OCI-LY3 (cell line): ENCODE results near the gene KBTBD13.
"Not testable (repeated sequence)": the region's sequence is repeated elsewhere in the genome, so short reads cannot be mapped to it uniquely, and the experiment has no call there.

Source experiments
- H2AFZ ChIP-seq: fragments of 200-600, 300-600 bp; shearing (Covaris generic); 2 replicates; pipeline ENCODE4 v1.6.0; 2014; ENCODE audit warnings: antibody characterized with exemption, low read depth, low read length
- H3K27ac ChIP-seq: fragments of 200-600, 300-600 bp; sonication (generic); 2 replicates; pipeline ENCODE4 v1.5.1; 2014; ENCODE audit warnings: mild to moderate bottlenecking, low read length, moderate library complexity, mixed read lengths
- H3K27me3 ChIP-seq: fragments of 200-600, 300-600 bp; sonication (generic); 2 replicates; pipeline ENCODE4 v1.6.1; 2014; ENCODE audit warnings: low read depth, low read length, mixed read lengths
- H3K36me3 ChIP-seq: fragments of 200-600, 300-600 bp; sonication (generic); replicated peaks from 2 replicates; pipeline ENCODE3; 2014; ENCODE audit warnings: low read depth, low read length, mixed read lengths
- H3K4me1 ChIP-seq: fragments of 300-600, 200-600 bp; sonication (generic); 2 replicates; pipeline ENCODE4 v1.6.1; 2014; ENCODE audit warnings: low read length, mixed read lengths
- H3K4me2 ChIP-seq: fragments of 200-600, 300-600 bp; sonication (generic); 2 replicates; pipeline ENCODE4 v1.6.1; 2014; ENCODE audit warnings: low read length, mixed read lengths
- H3K4me3 ChIP-seq: fragments of 300-600, 200-600 bp; sonication (generic); 2 replicates; pipeline ENCODE4 v1.5.1; 2014; ENCODE audit warnings: antibody characterized with exemption, mild to moderate bottlenecking, low read length, moderate library complexity
- H3K79me2 ChIP-seq: fragments of 300-600, 200-600 bp; shearing (Covaris generic); 2 replicates; pipeline ENCODE4 v1.6.1; 2014; ENCODE audit warnings: mild to moderate bottlenecking, low read length, mixed read lengths
- H3K9ac ChIP-seq: fragments of 300-600, 200-600 bp; shearing (Covaris generic); 2 replicates; pipeline ENCODE4 v1.6.0; 2014; ENCODE audit warnings: mild to moderate bottlenecking, low read length, moderate library complexity
- H3K9me3 ChIP-seq: fragments of 200-600, 300-600 bp; shearing (Covaris generic); 2 replicates; pipeline ENCODE4 v1.6.1; 2014; ENCODE audit warnings: low read length, mixed read lengths; ENCODE audit not compliant: insufficient read depth
- H4K20me1 ChIP-seq: fragments of 200-600, 300-600 bp; sonication (generic); 2 replicates; pipeline ENCODE4 v1.6.1; 2016; ENCODE audit warnings: low read length, mixed read lengths; ENCODE audit not compliant: insufficient read depth
- CTCF ChIP-seq: fragments of 200-600, 300-600 bp; sonication (generic); IDR thresholded peaks from 2 replicates; pipeline ENCODE4 v1.5.1; 2014; ENCODE audit warnings: antibody characterized with exemption, low read length, low read depth
- EZH2phosphoT487 ChIP-seq: fragments of 200-600 bp; shearing (Covaris generic); IDR thresholded peaks from 2 replicates; pipeline ENCODE4 v1.6.1; 2018; ENCODE audit warnings: antibody characterized with exemption, mixed run types, low read depth

KBTBD13 gene

GRCh38 chr15:65071381-65071811 lies 5.2 kb upstream of the KBTBD13 start:
- Histone ChIP-seq H3K9me3 (no peaks in the 10 kb centered on the region), H3K27me3 (0 out of 2 replicates have a peak, but pooled peaks cover 5% of the 10 kb centered on the region), H3K79me2 (no peaks in the 10 kb centered on the region), H2AFZ (no peak overlapping the region), H3K4me3 (no peak overlapping the region), H3K27ac (no peak overlapping the region), H4K20me1 (no peaks in the 10 kb centered on the region), H3K9ac (no peak overlapping the region), H3K4me1 (peaks cover 7% of the 10 kb centered on the region), H3K36me3 (no peaks in the 10 kb centered on the region), H3K4me2 (no peak overlapping the region)
- no peak for TF ChIP-seq EZH2phosphoT487
- no peak for TF ChIP-seq CTCF

GRCh38 chr15:65072027-65072426 lies 4.5 kb upstream of the KBTBD13 start:
- no peak overlapping the region for H3K4me3 ChIP-seq
- no peaks in the 10 kb centered on the region for H3K27me3 ChIP-seq
- no peak overlapping the region for H3K27ac ChIP-seq
- H2AFZ ChIP-seq: no peak overlapping the region
- peaks cover 7% of the 10 kb centered on the region for H3K4me1 ChIP-seq
- no peak for TF ChIP-seq CTCF
- no peak for TF ChIP-seq EZH2phosphoT487
- H3K9me3 ChIP-seq: no peaks in the 10 kb centered on the region
- H4K20me1 ChIP-seq: no peaks in the 10 kb centered on the region
- H3K36me3 ChIP-seq: no peaks in the 10 kb centered on the region
- no peaks in the 10 kb centered on the region for H3K79me2 ChIP-seq
- no peak overlapping the region for H3K4me2 ChIP-seq
- H3K9ac ChIP-seq: no peak overlapping the region

- Histone ChIP-seq H3K27ac (no peak overlapping the region), H3K4me3 (no peak overlapping the region), H4K20me1 (no peaks in the 10 kb centered on the region), H3K27me3 (no peaks in the 10 kb centered on the region), H3K4me1 (peaks cover 7% of the 10 kb centered on the region), H3K79me2 (no peaks in the 10 kb centered on the region), H3K4me2 (no peak overlapping the region), H3K36me3 (no peaks in the 10 kb centered on the region), H3K9me3 (no peaks in the 10 kb centered on the region), H3K9ac (no peak overlapping the region), H2AFZ (no peak overlapping the region)
- TF ChIP-seq EZH2phosphoT487: no peak
- TF ChIP-seq CTCF: no peak
Measured at GRCh38 chr15:65072617-65073016, 3.9 kb upstream of the KBTBD13 start.

- not testable (repeated sequence) for H3K4me1 ChIP-seq, H3K27ac ChIP-seq, H4K20me1 ChIP-seq, H2AFZ ChIP-seq, H3K9ac ChIP-seq, H3K4me2 ChIP-seq, H3K4me3 ChIP-seq, H3K79me2 ChIP-seq, H3K36me3 ChIP-seq, H3K9me3 ChIP-seq, H3K27me3 ChIP-seq
Measured at GRCh38 chr15:65074946-65075345, 1.6 kb upstream of the KBTBD13 start.

- H4K20me1 ChIP-seq, H3K27me3 ChIP-seq, H2AFZ ChIP-seq, H3K27ac ChIP-seq, H3K9me3 ChIP-seq, H3K4me1 ChIP-seq, H3K36me3 ChIP-seq, H3K4me3 ChIP-seq, H3K4me2 ChIP-seq, H3K79me2 ChIP-seq, H3K9ac ChIP-seq: not testable (repeated sequence)
Measured at GRCh38 chr15:65075607-65076395, 745 bp upstream of the KBTBD13 start.
